Stimulated activated CD8-positive, alpha-beta memory T cell treated with anti-CD3 and anti-CD28 coated beads, Interleukin-7, amount 100 ng/mL, for 4 hours (primary cell): ENCODE measurements around the gene TTLL11.
"Not testable (repeated sequence)": the region's sequence is repeated elsewhere in the genome, so short reads cannot be mapped to it uniquely, and the experiment has no call there.

Experiments used
- DNase-seq, 2 donors: peaks; one replicate each; pipeline ENCODE4 v3.0.0-alpha.2; 2020; ENCODE audit warnings: low read depth in 2 of 2

Gene TTLL11

DNA sequence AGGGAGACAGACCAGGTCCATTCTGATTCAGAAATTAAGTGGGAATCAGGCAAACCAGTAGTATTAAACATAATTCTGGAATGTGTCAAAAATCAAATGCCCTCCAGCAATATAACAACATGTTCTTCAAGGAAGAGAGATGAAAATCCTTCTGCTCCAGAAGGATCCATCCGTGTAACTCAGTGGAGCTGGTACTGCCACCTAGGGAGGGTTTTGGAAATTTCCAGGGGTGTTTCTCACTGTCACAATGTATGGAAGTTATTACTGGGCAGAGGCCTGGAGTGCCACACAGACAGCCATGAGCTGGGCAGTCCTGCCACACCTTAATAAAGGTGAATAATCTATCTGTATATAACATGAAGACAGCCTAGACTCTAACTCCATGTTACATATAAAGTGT lies 87.5 kb downstream of the TTLL11 start:
- no peak for DNase-seq

DNA sequence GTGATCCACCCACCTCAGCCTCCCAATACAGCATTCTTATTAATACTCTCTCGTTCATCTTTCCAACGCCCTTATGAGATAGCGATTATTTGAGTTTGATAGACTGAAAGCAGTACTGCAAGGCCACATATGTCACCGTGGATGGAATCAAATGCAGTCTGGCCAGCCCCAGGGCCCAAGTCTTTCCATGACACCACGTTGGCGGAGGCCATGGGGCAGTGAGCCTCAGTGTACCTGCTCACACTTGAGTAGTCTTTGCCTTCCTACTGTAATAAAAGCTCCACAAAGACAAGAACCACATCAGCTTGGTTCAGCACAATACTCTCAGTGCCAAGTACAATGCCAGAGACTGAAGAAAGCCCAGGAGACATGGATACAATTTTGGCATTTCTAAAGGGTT lies 88.5 kb downstream of the TTLL11 start:
- no peak for DNase-seq

DNA sequence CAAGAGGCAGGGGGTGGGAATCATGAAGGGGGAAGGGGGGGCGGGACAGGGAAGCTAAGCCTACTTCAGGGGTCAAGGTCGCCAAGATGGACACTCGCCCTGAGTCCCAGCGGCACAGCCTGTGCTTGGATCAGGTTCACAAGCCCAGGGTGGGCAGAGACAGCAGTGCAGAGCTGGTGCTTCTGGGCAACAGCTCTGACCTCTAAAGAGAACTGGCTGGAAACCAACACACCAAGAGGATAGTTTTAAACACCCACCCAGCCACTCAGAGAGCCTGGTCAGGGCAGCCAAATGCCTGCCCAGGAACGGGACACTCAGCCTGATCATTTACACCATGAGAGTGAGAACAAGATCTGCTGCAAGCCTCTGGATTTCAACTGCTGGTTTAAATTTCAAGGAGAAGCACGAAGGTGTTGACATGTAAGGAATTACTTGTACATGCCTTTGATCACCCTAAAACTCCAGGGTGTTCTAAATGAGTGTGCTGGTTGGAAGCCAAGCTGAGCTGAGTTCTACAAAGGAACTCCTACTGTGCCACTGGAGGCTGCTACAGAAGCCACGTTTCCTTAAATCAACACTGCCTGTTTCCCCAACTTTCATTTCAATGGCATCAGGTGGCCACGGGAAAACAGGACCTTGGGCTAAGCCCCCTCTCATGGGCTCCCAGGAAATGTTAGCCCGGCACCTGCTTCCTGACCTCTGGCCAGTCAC lies 91.5 kb downstream of the TTLL11 start:
- no peak for DNase-seq

DNA sequence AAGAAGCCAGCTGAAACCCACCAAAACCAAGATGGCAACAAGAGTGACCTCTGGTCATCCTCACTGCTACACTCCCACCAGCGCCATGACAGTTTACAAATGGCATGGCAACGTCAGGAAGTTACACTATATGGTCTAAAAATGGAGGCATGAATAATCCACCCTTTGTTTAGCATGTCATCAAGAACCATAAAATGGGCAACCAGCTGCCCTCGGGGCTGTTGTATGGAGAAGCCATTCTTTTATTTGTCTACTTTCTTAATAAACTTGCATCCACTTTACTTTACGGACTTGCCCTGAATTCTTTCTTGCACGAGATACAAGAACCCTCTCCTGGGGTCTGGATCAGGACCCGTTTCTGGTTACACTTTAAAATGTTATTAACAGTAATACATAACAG lies 92.6 kb downstream of the TTLL11 start:
- DNase-seq: not testable (repeated sequence)

DNA sequence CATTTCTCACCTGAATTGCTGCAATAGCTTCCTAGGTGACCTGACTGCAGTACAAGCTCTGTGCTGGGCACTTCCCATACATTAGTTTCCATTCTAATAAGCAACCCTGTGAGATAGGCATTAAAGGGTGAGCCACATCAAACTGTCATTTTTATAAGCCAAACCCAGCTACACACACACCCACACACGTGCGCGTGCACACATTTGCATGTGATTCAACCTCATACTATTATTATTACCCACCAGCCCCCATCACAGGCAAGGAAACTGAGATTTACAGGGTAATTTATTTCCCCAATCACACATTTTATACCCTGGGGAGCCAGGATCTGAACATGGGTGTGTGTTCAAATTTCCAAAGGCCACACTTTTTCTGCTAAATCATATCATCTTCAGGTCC lies 93.6 kb downstream of the TTLL11 start:
- no peak for DNase-seq

DNA sequence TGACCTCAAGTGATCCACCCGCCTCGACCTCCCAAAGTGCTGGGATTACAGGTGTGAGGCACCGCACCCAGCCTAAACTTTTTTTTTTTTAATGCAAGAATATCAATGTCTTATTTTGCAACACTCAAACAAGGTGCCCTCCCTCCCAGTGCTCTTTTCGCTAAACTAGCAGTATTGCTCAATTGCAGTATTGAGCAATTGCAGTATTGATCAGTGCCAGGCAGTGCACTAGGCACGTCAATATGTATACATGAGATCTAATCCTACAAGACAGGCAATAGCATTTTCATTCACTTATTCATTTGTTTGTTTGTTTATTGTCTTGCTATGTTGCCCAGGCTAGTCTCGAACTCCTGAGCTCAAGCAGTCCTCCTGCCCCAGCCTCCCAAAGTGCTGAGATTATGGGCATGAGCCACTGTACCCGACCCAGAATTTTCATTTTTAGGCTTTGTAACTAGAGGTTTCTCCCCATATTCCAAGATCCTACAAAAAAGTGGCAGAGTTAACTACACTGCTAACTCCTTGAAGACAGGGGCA lies 94.5 kb downstream of the TTLL11 start:
- no peak for DNase-seq

DNA sequence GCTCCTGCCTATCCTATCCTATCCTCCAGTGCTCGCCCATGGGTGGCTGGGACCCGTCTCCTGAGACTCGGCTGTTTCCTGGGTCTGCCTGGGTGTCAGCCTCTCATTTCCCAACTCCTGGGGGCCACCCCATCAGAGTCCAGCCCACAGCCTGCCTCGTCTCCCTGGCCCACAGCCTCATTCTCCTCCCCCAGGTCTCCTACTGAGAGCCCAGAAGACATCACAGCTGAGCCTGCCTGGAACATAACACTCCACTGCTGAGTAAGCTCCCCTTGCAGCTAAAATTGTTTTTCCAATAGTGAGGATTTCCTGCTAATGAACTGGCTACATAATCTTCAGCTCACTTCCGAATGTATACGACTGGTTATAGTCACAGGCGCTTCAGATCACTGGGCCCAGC lies 95.3 kb downstream of the TTLL11 start:
- no peak for DNase-seq

DNA sequence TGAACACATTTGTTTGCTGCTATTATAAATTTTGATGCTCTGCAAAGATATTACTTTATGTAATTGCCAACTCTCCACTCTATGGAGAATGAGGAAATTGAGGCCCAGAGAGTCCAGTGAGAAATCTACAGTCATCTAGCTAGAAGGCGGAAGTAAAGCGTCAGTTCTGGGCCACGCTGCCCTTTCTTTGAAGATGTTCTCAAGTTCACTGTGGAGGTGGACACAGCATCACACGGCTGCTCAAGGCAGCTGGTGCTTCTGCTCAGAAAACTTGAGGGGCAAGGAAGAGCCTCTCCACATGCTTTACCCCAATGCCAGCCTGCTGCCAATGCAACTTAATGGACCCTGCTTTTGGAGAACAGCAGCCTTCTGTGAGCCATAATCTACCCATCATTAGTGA lies 96.3 kb downstream of the TTLL11 start:
- DNase-seq: no peak

DNA sequence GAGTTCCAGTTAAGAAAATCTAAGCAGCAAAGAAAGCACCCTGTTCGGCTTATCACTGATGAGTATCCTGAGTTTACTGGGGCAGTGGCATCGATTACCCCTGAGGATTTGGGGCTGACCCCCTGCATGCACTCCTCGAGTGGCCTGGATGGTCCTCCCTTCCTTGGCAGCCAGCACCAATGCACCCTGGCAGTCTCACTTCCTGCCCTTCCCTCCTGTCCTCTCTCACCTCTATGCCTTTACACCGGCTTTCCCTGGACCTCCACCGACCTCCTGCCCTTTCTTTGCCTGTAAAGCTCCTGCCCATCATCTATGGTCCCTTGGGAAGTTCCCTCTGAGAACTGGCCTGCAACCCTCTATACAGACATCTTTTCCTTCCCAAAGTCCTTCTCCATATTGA lies 97.1 kb downstream of the TTLL11 start:
- no peak for DNase-seq

DNA sequence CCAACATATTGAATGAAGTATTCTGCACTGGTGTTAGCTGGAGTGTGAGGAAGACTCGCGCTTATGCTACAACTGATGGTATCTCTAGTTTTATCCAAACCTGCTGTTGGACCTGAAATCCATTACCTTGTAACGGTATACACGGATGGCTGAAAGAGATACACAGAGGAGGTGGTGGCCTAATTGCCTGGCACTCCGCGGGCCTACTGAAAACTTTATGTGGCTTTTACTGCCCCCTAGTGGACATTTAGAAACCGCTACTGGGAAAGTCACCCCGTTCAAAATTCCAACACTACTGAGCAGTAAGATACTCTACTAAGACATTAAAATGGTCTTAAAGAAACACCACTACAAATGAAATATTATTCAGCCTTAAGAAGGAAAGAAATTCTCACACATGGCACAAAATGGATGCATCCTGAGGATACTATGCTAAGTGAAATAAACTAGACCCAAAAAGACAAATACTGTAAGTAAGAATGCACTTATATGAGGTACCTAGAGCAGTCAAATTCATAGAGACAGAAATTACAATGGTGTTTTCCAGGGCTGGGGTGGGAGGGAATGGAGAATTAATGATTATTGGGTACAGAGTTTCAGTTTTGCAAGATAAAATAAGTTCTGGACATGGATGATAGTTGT lies 100.4 kb downstream of the TTLL11 start:
- DNase-seq: peak; percentile 6 to 7

DNA sequence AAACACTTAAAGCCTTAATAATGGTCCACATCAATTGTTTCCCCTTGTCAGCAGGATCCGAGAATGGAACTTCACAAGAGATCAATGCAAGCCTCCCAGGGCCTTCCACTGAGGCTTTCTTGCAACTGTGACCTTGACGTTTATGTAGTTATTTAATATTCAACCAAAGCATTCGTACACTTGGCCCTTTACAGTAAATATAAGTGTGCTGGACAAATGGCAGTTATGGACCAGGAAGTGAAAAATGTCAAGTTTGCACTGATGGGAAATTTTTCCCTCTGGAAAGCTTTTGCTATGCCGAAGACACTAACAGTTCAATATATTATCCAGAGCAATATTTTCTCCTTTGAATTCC lies 101.8 kb downstream of the TTLL11 start:
- DNase-seq: no peak

DNA sequence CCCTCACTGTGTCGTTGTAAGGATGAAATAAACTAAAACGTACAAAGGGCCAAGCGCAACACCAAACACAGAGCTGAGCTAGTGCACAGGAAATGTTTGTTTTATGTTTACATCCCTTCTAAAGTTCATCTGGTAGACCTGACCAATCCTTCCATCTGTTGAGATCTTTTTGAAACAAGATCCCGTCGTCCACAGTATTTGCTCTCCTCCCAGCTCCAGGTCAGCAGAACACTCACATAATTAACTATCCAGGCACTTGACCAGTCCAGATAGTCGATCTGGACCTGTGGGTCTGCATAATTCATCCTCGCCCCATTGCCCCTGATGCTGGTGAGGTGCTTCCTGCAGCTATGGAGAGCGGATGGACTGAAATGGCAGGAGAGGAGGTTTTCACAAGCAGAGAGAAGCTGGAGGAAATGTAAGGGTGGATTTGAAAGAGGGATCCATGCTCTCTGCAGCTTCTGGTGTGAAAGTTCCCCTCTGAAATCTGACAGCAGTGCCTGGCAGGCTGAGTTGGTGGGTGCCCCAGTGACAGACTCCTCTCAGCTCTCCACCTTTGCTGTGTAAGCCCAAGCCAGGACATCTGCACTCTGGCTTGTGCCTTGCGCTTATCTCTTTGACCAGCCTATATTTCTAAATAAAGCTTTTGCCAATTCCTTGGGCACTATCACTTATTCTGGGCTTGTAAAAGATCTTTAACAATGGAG lies 102.4 kb downstream of the TTLL11 start:
- DNase-seq: no peak

DNA sequence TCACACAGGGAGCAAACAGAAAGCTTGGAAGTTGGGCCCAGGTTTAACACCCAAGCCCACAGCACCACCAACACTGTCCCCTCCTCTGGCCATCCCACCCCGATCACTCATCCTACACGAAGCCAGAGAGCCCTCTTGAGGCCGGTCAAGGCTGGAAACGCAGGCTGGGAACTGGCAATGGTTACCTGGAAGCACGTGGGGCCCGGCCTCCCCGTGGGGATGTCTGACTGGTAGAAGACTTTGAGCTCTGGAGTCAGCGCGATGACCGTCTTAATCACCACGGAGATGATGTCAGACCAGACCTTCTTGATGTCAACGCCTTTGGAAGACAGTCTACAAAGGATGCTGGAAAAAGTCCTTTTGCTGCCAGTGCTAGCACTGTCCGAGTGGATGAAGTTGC lies 104.1 kb downstream of the TTLL11 start:
- no peak for DNase-seq

DNA sequence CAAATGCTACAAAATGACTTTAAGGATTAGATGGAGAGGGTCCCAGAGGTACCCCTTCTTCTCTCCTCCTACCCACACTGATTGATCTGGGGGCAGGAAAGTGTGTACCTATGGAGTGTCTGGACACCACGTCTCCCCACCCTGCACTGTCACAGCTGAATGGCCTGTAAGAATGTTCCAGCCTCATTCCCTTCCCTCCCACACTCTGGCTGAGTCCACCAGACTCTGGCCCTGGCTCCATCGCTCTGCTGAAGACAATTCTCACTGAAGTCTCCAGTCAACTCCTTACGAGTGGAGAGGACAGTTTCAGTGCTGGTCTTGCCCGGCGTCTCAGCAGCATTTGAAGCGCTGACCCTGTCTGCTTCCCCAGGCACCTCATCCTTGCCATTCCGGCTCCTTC lies 105.8 kb downstream of the TTLL11 start:
- no peak for DNase-seq

DNA sequence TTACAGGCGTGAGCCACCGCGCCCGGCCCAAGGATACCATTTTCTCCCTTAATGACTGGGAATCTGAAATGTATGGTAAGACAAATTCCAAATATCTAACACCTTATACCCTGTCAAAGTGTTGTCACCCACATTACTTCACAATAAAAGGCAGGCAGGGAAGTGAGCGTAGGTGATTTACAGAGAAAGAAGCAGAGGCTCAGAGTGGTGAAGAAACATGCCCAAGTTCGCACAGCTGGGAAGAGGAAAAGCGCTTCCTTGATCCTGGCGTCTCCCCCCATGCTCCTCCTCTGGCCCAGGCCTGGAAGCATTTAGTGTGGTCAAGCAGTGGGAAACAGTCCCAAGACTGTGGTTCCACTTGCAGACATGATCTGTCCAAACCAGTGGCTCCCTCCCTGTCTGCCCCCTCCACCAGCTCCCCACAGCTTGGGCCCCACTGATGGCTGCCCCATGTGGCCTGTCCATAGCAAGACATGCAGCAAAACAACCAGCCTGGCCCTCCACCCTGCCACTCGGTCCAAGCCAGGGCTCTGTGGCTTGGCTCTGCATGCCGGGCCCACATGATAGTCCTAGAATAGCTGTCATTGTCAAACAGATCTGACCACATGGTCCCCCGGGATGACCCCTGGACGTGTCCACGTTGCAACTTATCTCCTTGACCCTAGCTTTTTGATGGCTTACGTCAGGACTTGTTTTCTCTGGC lies 107.2 kb downstream of the TTLL11 start:
- no peak for DNase-seq

DNA sequence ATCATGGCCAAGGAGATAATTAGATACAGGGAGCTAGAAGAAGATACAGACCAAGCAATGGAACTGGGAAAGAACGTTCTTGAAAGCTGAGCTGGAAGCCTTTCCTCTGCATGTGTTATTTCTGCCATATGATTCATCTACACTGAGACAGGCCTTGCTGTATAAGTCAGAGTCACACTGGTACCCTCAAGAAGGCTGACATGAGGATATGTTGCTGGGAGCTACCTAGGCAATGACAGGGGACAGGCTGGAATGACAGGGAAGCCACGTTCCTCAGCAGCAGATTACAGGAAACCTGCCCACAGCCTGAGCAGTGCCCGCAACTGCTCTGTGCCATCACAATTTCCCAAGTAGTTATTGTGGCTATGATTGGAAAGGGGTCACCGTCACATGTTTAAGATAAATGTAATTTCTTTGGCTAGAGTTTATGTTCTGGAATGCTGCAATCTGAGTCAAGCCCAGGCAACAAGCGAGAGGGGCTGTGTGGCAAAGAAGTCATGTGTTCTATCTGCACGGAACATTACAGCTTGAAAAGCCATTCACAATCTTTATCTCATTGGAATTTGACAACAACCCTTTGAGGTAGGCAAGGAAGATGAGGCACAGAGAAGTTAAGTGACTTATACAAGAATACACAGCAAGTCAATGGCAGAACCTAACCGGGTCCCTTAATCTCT lies 108.2 kb downstream of the TTLL11 start:
- DNase-seq: no peak

DNA sequence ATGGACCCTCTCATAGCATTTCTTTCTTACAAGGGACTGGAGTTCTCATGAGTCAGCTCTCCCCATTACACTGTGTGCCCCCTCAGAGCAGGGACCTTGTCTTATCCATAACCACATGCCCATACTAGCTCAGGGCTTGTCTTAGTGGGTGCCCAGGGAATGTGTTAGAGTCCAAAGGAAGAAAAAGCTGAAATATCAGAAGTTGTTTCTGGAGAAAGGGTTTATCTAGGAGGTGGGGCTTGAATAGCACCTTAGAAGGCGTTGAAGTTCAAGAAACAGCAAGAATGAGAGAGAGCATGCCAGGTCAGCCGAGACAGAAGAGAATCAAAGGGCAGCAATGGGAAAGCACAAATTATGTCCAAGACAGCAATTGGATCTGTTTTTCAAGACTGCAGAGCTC lies 109.4 kb downstream of the TTLL11 start:
- DNase-seq: no peak

DNA sequence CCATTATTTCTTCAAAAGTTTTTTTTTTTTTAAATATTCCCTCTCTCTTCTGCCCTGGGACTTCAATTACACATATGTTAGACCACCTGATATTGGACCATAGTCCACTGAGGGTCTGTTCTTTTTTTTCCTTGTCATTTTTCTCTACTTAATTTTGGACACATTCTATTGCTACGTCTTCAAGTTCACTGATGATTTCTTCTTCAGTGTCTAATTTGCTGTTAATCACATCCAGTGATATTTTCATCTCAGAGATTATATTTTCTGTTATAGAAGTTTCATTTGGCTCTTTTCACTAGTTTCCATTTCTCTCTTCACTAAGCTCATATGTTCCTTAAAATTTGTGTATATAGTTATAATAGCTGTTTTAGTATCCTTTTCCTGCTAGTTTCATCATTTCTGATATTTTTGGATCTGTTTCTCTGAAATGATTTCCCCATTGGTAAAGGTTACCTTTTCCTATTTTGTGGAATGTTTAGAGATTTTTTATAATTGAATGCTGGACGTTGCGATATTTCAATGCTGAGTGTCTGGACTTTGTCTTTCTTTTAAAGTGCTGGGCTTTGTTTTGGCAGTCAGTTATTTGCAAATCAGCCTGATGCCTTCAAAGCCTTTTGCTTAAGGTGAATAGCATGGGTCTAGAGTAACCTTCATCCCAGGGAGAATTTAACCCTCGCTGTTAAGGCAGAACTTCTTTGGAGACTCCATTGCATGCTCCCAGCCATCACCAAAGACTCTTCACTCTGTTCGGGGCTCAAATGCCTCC lies 111.8 kb downstream of the TTLL11 start:
- DNase-seq: no peak

DNA sequence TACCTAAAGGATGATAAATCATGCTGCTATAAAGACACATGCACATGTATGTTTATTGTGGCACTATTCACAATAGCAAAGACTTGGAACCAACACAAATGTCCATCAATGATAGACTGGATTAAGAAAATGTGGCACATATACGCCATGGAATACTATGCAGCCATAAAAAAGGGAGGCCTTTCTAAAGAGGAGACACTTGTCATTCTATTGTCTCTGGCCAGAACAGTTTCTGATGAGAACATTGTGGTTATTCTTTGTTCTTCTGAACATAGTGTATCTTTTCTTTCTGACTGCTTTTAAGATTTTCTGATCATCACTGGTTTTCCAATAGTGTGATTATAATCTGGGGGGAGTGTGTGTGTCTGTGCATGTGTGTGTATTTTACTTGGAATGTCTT lies 112.4 kb downstream of the TTLL11 start:
- not testable (repeated sequence) for DNase-seq

DNA sequence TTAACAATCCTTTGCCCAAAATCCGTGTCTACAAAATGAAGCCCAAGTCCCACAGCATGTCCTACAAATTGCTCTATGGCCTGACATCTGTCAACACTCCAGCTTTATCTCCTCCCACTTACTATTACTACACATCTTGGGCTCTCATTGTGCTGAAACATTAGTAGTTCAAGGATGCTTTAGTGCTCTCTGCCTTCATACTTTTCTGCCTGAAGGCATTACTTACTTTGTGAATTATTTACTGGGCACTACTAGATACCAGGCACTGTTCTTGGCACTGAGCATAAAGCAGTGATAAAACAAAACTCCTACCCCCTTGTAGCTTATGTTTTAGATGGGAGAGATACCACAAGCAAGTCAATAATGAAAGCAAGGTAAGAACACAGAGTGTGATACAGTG lies 113.4 kb downstream of the TTLL11 start:
- DNase-seq: no peak

DNA sequence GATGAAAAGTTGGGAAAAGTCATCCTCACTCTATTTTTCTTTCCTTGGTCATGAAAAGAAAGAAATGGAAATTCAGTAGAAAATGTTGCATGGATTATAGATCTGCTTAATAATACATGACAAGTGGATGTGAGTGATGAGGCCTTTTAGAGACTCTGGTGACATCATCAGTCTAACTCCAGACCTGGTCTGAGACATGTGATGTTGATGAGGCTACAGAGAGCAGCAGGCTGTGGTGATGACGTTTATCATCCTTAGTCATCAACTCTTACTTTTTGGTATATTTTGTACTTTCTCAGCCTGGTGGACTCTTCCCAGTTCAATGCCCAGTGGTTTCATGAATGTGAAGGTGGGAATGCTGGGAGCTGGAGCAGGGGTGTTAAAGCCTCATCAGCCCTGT lies 116.4 kb downstream of the TTLL11 start:
- no peak for DNase-seq
